SU-DHL-6 (cell line): ENCODE results near the gene WDR33.

ENCODE experiments used
- H2AFZ ChIP-seq: fragments of 200-600 bp; sonication (generic); 2 replicates; pipeline ENCODE4 v1.6.1; 2014; ENCODE audit warnings: low read depth, mild to moderate bottlenecking, moderate library complexity, mixed read lengths, antibody characterized with exemption, low read length; ENCODE audit not compliant: severe bottlenecking
- H3F3A ChIP-seq: fragments of 200-600 bp; shearing (Covaris generic); 2 replicates; pipeline ENCODE4 v1.6.0; 2016; ENCODE audit warnings: antibody characterized with exemption, mild to moderate bottlenecking; ENCODE audit not compliant: insufficient read depth
- H3K27ac ChIP-seq: fragments of 200-600 bp; sonication (generic); 2 replicates; pipeline ENCODE4 v1.5.1; 2016; ENCODE audit warnings: low read depth, mild to moderate bottlenecking, low read length, moderate library complexity, mixed read lengths
- H3K27me3 ChIP-seq: fragments of 200-600 bp; sonication (generic), shearing (Covaris generic); 2 replicates; pipeline ENCODE4 v1.6.0; 2014; ENCODE audit warnings: mild to moderate bottlenecking, low read length
- H3K36me3 ChIP-seq: fragments of 200-600 bp; sonication (generic); 2 replicates; pipeline ENCODE4 v1.6.1; 2014; ENCODE audit warnings: mild to moderate bottlenecking, low read length, mixed read lengths
- H3K4me2 ChIP-seq: fragments of 300-600, 200-600 bp; shearing (Covaris generic), sonication (generic); 2 replicates; pipeline ENCODE4 v1.6.0; 2014; ENCODE audit warnings: low read length, low read depth, mild to moderate bottlenecking; ENCODE audit not compliant: poor library complexity, severe bottlenecking
- H3K4me3 ChIP-seq: fragments of 200-600 bp; sonication (generic); 2 replicates; pipeline ENCODE4 v1.5.1; 2014; ENCODE audit warnings: antibody characterized with exemption, low read length, mild to moderate bottlenecking, mixed read lengths; ENCODE audit not compliant: insufficient read depth, poor library complexity, severe bottlenecking
- H3K79me2 ChIP-seq: fragments of 200-600 bp; sonication (generic); 2 replicates; pipeline ENCODE4 v1.6.1; 2014; ENCODE audit warnings: mild to moderate bottlenecking, low read length, moderate library complexity; ENCODE audit not compliant: insufficient read depth
- H3K9ac ChIP-seq: fragments of 200-600 bp; sonication (generic); 2 replicates; pipeline ENCODE4 v1.7.0; 2014; ENCODE audit warnings: mild to moderate bottlenecking, low read length
- H3K9me2 ChIP-seq: fragments of 200-600 bp; sonication (generic); replicated peaks from 2 replicates; pipeline ENCODE4 v1.6.1; 2014; ENCODE audit warnings: low read length; ENCODE audit not compliant: insufficient read depth
- H3K9me3 ChIP-seq: fragments of 200-600 bp; sonication (generic); 2 replicates; pipeline ENCODE4 v1.6.1; 2014; ENCODE audit warnings: low read length, mixed read lengths; ENCODE audit not compliant: insufficient read depth
- H4K20me1 ChIP-seq: fragments of 200-600 bp; sonication (generic); 2 replicates; pipeline ENCODE4 v1.6.1; 2014; ENCODE audit warnings: low read depth, mild to moderate bottlenecking, antibody characterized with exemption, low read length, moderate library complexity, mixed read lengths
- EZH2phosphoT487 ChIP-seq: fragments of 200-600 bp; sonication (generic), shearing (Covaris generic); conservative IDR thresholded peaks from 2 replicates; pipeline ENCODE4 v1.6.1; 2018; ENCODE audit warnings: mild to moderate bottlenecking, antibody characterized with exemption, low read length, moderate library complexity, mixed read lengths
- TF ChIP-seq, protein P1 (sequence below): fragments of 200-600 bp; sonication (generic); IDR thresholded peaks from one replicate; pipeline ENCODE4 v1.5.1; 2017; ENCODE audit warnings: antibody characterized with exemption, mild to moderate bottlenecking, low read length, moderate library complexity; ENCODE audit not compliant: insufficient read depth, poor library complexity, severe bottlenecking

WDR33 gene

DNA sequence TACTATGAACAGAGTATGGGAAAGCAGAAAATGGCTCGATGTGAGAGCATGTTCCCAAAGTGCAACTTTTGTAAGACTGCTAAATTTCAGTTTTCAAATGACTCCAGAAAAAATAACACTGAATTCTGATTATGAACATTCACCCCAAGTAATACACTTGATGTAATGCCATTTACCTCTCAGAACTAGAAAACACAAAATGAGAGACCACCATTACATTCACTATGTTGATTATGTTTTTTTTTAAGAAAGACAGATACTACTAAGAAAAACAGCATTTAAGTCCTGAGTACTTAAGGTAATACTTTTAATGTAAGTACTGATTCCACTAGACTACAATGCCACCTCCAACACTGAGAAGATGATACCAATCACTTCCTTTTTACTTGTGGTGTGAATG lies 71.2 kb downstream of the WDR33 start:
- H4K20me1 ChIP-seq = no peaks in the 10 kb centered on the region
- H3K79me2 ChIP-seq = 0 out of 2 replicates have a peak, but pooled peaks cover 4% of the 10 kb centered on the region
- H2AFZ ChIP-seq = no peak overlapping the region
- no peak overlapping the region for H3K4me3 ChIP-seq
- no peak overlapping the region for H3K27ac ChIP-seq
- H3K9me3 ChIP-seq = no peaks in the 10 kb centered on the region
- H3K9ac ChIP-seq = no peak overlapping the region
- no peaks in the 10 kb centered on the region; the same call in 1 of the 2 replicates for H3F3A ChIP-seq
- H3K4me2 ChIP-seq = no peak overlapping the region
- no peaks in the 10 kb centered on the region for H3K9me2 ChIP-seq
- peaks cover 42% of the 10 kb centered on the region for H3K36me3 ChIP-seq
- no peak for TF ChIP-seq EZH2phosphoT487
- TF ChIP-seq, protein P1, sequence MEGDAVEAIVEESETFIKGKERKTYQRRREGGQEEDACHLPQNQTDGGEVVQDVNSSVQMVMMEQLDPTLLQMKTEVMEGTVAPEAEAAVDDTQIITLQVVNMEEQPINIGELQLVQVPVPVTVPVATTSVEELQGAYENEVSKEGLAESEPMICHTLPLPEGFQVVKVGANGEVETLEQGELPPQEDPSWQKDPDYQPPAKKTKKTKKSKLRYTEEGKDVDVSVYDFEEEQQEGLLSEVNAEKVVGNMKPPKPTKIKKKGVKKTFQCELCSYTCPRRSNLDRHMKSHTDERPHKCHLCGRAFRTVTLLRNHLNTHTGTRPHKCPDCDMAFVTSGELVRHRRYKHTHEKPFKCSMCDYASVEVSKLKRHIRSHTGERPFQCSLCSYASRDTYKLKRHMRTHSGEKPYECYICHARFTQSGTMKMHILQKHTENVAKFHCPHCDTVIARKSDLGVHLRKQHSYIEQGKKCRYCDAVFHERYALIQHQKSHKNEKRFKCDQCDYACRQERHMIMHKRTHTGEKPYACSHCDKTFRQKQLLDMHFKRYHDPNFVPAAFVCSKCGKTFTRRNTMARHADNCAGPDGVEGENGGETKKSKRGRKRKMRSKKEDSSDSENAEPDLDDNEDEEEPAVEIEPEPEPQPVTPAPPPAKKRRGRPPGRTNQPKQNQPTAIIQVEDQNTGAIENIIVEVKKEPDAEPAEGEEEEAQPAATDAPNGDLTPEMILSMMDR = no peak
- H3K27me3 ChIP-seq = no peaks in the 10 kb centered on the region

DNA sequence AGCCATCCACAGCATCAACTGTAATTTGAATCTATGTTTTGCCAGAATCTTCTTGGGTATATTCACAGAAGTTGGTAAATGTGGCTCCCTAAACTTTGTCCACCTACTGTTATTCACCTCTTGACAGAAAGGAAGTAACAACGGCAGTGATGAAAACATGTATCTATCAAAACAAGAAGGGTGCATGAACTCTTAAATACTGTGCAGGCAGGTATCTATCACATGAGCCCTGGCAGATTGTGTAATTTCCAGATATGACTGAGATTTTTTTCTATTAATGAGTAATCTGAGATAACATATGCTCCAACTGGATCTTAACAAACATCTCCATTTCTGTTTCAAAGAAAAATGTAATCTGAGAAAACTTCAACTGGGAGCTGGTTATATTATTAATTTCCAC lies 73.1 kb downstream of the WDR33 start:
- no peaks in the 10 kb centered on the region for H3K9me2 ChIP-seq
- H3K27me3 ChIP-seq = no peaks in the 10 kb centered on the region
- no peak overlapping the region for H3K9ac ChIP-seq
- no peak overlapping the region for H2AFZ ChIP-seq
- H3K27ac ChIP-seq = no peak overlapping the region
- H3K79me2 ChIP-seq = 0 out of 2 replicates have a peak, but pooled peaks cover 4% of the 10 kb centered on the region
- peaks cover 30% of the 10 kb centered on the region for H3K36me3 ChIP-seq
- no peak overlapping the region for H3K4me2 ChIP-seq
- no peaks in the 10 kb centered on the region for H3K9me3 ChIP-seq
- no peaks in the 10 kb centered on the region for H4K20me1 ChIP-seq
- TF ChIP-seq EZH2phosphoT487 = no peak
- TF ChIP-seq, protein P1 = no peak
- peaks cover 7% of the 10 kb centered on the region; the same call in 1 of the 2 replicates for H3F3A ChIP-seq
- no peak overlapping the region for H3K4me3 ChIP-seq

DNA sequence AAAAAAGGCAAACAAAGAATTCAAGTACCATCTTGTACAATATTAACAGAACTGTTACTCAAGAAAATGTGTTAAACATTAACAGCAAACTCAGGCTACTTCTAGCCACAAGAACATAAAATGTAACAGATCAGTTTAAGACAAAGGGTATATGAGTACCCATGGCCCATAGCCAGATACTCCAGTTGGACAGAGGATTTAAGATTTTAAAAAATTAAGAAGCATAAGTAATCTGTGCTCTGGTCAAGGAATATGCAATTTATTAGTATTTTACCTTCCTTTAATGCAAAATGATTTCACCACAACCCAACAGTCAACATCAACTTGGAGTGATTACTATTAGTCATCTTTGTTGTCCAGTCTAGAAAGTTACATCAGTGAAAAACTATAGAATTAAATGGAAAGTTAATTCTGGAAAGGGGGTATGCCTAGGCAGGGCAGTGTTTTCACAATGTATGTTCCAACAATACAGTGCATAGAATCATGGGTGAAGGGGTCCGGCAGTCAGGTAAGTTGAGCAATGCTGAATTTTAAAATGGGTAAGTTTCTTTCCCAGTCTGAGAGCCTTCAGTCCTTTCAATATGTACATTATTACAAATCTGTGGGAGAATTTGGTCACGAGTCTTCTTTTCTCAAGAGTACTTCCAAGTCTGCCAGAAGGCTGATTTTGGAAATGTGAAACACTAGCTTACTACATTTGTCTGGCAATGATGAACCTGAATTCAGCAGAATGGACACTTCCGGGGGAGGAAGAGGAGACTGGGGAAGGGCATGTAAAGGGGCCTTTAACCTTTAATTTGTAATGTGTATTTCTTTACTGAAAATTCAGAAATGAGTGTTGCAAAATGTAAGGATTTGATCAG lies 75.2 kb downstream of the WDR33 start:
- Histone ChIP-seq H3F3A (peaks cover 14% of the 10 kb centered on the region; the same call in 1 of the 2 replicates), H4K20me1 (no peaks in the 10 kb centered on the region), H2AFZ (no peak overlapping the region), H3K9me2 (no peaks in the 10 kb centered on the region), H3K27ac (no peak overlapping the region), H3K9me3 (no peaks in the 10 kb centered on the region), H3K27me3 (no peaks in the 10 kb centered on the region), H3K36me3 (peaks cover 28% of the 10 kb centered on the region), H3K4me2 (no peak overlapping the region), H3K9ac (no peak overlapping the region), H3K4me3 (no peak overlapping the region), H3K79me2 (0 out of 2 replicates have a peak, but pooled peaks cover 4% of the 10 kb centered on the region)
- no peak for TF ChIP-seq EZH2phosphoT487
- TF ChIP-seq, protein P1 = no peak
